Measurements from ENCODE around the gene MAGEB17. TPM values are rescaled to one million over a fixed set of nuclear protein-coding genes. Genes with fewer than 3 reads are reported as not detected.

The MAGEB17 gene
- polyA plus RNA-seq, 1 of the 3 experiments (the other 2 are of a cell fraction), result 0.13 TPM

DNA sequence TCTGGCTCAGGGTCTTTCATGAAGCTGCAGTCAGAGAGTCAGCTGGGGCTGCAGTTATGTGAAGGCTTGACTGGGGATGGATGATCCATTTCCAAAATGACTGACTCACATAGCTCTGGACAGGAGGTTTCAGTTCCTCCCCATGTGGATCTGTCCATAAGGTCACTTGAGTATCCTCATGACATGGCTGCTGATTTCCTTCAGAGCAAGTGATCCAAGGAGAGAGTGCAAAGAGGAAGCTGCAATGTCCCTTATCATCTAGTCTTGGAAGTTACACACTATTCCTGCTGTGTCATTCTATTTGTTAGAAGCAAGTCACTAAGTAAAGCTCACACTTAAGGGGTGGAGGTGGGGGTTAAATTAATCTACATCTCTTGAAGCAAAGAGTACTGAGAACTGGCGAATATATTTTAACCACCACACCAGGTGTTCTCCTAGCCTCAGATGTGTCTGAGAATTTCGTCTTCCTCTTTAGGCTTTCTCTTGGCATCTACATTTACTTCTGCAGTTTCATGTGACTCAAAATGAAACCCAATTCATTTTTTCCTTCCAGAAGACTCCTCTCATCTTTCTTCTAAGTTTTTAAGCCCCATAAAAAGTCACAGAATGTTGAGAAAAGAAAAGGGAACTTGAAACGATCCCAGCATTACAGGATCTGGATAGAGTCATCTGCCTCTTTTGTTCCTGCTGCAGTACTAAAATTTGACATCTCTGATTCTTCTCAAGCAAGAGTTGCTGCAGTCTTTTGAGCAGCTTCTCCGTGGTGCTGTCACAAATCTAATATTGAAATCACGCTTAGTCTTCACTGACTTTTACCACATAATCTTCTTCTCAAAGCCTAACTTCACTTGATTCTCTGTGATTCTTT lies 47.7 kb upstream of the MAGEB17 start:
- POLR2A ChIA-PET, result no interaction called here
- WGBS (ENCODE audit: low lambda C conversion rate), result 51% methylated on average over 5 of the region's 5 CpGs
- H3K4me1 ChIP-seq (ENCODE audit: control insufficient read depth in 1 of 2, insufficient read depth in 2 of 2, low read depth in 1 of 2, low read length in 1 of 2), result peaks cover 0 to 2% of the 10 kb centered on the region in 2 experiments; a peak in 2 of 4 replicates
- TF ChIP-seq SMC3 (IDR thresholded peaks at IDR 0.05; ENCODE audit: low read depth, low read length) (no peak), FOXJ3 (CRISPR knock-in tag; IDR thresholded peaks at IDR 0.05) (no peak), FOXM1 (IDR thresholded peaks at IDR 0.05; ENCODE audit: low read depth) (no peak), NRF1 (IDR thresholded peaks at IDR 0.05; ENCODE audit: low read depth, low read length) (no peak)
- TF ChIP-seq, protein P1, sequence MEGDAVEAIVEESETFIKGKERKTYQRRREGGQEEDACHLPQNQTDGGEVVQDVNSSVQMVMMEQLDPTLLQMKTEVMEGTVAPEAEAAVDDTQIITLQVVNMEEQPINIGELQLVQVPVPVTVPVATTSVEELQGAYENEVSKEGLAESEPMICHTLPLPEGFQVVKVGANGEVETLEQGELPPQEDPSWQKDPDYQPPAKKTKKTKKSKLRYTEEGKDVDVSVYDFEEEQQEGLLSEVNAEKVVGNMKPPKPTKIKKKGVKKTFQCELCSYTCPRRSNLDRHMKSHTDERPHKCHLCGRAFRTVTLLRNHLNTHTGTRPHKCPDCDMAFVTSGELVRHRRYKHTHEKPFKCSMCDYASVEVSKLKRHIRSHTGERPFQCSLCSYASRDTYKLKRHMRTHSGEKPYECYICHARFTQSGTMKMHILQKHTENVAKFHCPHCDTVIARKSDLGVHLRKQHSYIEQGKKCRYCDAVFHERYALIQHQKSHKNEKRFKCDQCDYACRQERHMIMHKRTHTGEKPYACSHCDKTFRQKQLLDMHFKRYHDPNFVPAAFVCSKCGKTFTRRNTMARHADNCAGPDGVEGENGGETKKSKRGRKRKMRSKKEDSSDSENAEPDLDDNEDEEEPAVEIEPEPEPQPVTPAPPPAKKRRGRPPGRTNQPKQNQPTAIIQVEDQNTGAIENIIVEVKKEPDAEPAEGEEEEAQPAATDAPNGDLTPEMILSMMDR (IDR thresholded peaks at IDR 0.05), result no peak
- TF ChIP-seq, protein P2, sequence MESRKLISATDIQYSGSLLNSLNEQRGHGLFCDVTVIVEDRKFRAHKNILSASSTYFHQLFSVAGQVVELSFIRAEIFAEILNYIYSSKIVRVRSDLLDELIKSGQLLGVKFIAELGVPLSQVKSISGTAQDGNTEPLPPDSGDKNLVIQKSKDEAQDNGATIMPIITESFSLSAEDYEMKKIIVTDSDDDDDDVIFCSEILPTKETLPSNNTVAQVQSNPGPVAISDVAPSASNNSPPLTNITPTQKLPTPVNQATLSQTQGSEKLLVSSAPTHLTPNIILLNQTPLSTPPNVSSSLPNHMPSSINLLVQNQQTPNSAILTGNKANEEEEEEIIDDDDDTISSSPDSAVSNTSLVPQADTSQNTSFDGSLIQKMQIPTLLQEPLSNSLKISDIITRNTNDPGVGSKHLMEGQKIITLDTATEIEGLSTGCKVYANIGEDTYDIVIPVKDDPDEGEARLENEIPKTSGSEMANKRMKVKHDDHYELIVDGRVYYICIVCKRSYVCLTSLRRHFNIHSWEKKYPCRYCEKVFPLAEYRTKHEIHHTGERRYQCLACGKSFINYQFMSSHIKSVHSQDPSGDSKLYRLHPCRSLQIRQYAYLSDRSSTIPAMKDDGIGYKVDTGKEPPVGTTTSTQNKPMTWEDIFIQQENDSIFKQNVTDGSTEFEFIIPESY (IDR thresholded peaks at IDR 0.05; ENCODE audit: borderline replicate concordance, low read depth), result no peak
- TF ChIP-seq, protein P3, sequence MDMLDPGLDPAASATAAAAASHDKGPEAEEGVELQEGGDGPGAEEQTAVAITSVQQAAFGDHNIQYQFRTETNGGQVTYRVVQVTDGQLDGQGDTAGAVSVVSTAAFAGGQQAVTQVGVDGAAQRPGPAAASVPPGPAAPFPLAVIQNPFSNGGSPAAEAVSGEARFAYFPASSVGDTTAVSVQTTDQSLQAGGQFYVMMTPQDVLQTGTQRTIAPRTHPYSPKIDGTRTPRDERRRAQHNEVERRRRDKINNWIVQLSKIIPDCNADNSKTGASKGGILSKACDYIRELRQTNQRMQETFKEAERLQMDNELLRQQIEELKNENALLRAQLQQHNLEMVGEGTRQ (IDR thresholded peaks at IDR 0.05; ENCODE audit: borderline replicate concordance, low read depth, low read length), result no peak
- H3K36me3 ChIP-seq (replicated peaks in 1 of 2; ENCODE audit: control insufficient read depth in 1 of 2, insufficient read depth in 2 of 2, low read length in 1 of 2), result no peaks in the 10 kb centered on the region
- no peaks in the 10 kb centered on the region for H3K27me3 ChIP-seq (ENCODE audit: insufficient read depth)
- no peaks in the 10 kb centered on the region for H3K79me2 ChIP-seq (ENCODE audit: insufficient read depth)
- H3K9ac ChIP-seq, result no peak overlapping the region
- no peaks in the 10 kb centered on the region for H3K9me3 ChIP-seq
- no peaks in the 10 kb centered on the region for H3K9me2 ChIP-seq
- DNase-seq, result no peak
- no peak overlapping the region for H2AFZ ChIP-seq (ENCODE audit: low read depth)
- no peak overlapping the region for H3K4me3 ChIP-seq (ENCODE audit: low read depth in 2 of 2, low read length in 1 of 2)
- no peaks in the 10 kb centered on the region for H3F3A ChIP-seq (replicated peaks; ENCODE audit: insufficient read depth)
- H3K27ac ChIP-seq (ENCODE audit: low read depth in 2 of 2, low read length in 1 of 2), result no peak overlapping the region
- CTCF ChIA-PET, result no interaction called here
- no peaks in the 10 kb centered on the region for H4K20me1 ChIP-seq (ENCODE audit: insufficient read depth)
- H3K4me2 ChIP-seq, result no peak overlapping the region

DNA sequence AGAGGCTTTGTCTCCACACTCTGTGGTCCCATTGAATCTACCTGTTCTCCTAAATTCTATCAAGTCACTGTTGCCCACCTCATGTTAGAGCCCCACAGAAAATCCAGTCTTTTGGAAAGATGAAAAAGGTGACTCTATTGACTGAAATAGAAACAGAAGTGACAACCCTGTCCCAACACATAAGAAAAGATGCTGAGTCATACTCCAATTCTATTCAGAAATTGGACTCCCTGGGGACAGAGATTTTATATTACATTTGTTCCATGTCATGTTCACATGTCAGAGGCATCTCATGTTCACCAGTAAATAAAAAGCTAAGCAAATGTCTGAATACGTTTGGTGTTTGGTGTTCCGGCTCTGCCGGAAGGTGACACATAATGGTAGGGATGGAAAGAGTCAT lies 46.9 kb upstream of the MAGEB17 start:
- no peak for DNase-seq
- ChIA-PET CTCF (interaction anchor here (0.9 kb wide), 1 partner anchor 317 kb away, joined by 3 read pairs; no protein-coding TSS in a partner anchor), POLR2A (no interaction called here)
- whole genome bisulfite sequencing (ENCODE audit: low lambda C conversion rate), result 75% methylated on average over 3 of the region's 3 CpGs
- no peaks in the 10 kb centered on the region for H3F3A ChIP-seq (replicated peaks; ENCODE audit: insufficient read depth)
- no peaks in the 10 kb centered on the region for H3K27me3 ChIP-seq (ENCODE audit: insufficient read depth)
- H2AFZ ChIP-seq (ENCODE audit: low read depth), result no peak overlapping the region
- no peak overlapping the region for H3K9ac ChIP-seq
- H3K27ac ChIP-seq (ENCODE audit: low read depth in 2 of 2, low read length in 1 of 2), result no peak overlapping the region
- H3K4me2 ChIP-seq, result no peak overlapping the region
- H4K20me1 ChIP-seq (ENCODE audit: insufficient read depth), result no peaks in the 10 kb centered on the region
- peaks cover 0 to 2% of the 10 kb centered on the region in 2 experiments; a peak in 2 of 4 replicates for H3K4me1 ChIP-seq (ENCODE audit: control insufficient read depth in 1 of 2, insufficient read depth in 2 of 2, low read depth in 1 of 2, low read length in 1 of 2)
- no peak overlapping the region for H3K4me3 ChIP-seq (ENCODE audit: low read depth in 2 of 2, low read length in 1 of 2)
- no peaks in the 10 kb centered on the region for H3K79me2 ChIP-seq (ENCODE audit: insufficient read depth)
- no peaks in the 10 kb centered on the region for H3K9me3 ChIP-seq
- H3K36me3 ChIP-seq (replicated peaks in 1 of 2; ENCODE audit: control insufficient read depth in 1 of 2, insufficient read depth in 2 of 2, low read length in 1 of 2), result no peaks in the 10 kb centered on the region
- no peaks in the 10 kb centered on the region for H3K9me2 ChIP-seq
- TF ChIP-seq, protein P4, sequence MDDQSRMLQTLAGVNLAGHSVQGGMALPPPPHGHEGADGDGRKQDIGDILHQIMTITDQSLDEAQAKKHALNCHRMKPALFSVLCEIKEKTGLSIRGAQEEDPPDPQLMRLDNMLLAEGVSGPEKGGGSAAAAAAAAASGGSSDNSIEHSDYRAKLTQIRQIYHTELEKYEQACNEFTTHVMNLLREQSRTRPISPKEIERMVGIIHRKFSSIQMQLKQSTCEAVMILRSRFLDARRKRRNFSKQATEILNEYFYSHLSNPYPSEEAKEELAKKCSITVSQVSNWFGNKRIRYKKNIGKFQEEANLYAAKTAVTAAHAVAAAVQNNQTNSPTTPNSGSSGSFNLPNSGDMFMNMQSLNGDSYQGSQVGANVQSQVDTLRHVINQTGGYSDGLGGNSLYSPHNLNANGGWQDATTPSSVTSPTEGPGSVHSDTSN (IDR thresholded peaks at IDR 0.05), result no peak
- no peak for TF ChIP-seq NFIC (IDR thresholded peaks at IDR 0.05; ENCODE audit: borderline replicate concordance)
- TF ChIP-seq, protein P3 (IDR thresholded peaks at IDR 0.05; ENCODE audit: borderline replicate concordance, low read depth, low read length), result no peak
